ENCODE data around the gene LSM7.

DNA sequence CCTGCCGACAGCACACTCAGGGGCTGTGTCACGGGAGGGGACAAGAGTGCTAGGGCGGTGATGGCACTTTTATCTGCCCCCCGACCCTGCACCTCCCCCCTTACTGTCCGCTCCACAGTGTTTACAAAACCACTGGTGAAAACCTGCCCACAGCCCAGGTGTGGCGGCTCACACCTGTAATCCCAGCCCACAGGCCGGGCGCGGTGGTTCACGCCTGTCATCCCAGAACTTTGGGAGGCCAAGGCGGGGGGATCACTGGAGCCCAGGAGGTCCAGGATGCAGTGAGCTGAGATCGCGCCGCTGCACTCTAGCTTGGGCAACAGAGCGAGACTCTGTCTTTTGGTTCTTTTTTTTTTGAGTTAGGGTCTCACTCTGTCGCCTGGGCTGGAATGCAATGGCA is 32.2 kb downstream of the LSM7 start:
- TF ChIP-seq, protein P1, sequence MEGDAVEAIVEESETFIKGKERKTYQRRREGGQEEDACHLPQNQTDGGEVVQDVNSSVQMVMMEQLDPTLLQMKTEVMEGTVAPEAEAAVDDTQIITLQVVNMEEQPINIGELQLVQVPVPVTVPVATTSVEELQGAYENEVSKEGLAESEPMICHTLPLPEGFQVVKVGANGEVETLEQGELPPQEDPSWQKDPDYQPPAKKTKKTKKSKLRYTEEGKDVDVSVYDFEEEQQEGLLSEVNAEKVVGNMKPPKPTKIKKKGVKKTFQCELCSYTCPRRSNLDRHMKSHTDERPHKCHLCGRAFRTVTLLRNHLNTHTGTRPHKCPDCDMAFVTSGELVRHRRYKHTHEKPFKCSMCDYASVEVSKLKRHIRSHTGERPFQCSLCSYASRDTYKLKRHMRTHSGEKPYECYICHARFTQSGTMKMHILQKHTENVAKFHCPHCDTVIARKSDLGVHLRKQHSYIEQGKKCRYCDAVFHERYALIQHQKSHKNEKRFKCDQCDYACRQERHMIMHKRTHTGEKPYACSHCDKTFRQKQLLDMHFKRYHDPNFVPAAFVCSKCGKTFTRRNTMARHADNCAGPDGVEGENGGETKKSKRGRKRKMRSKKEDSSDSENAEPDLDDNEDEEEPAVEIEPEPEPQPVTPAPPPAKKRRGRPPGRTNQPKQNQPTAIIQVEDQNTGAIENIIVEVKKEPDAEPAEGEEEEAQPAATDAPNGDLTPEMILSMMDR (IDR thresholded peaks at IDR 0.05 in 4 of 5, conservative IDR thresholded peaks at IDR 0.05 in 1 of 5) = no peak
- no peak for TF ChIP-seq POLR2A (IDR thresholded peaks at IDR 0.05)
